Activated T-cell treated with anti-CD3 and anti-CD28 coated beads for 1 hour (primary cell): ENCODE data around the gene SMARCD3.

ENCODE experiments used
- DNase-seq: peaks from one replicate; pipeline ENCODE4 v3.0.0-alpha.2; 2020; ENCODE audit warnings: low read depth

The SMARCD3 gene

GRCh38 chr7:151248346-151249033 lies at the start of gene SMARCD3:
SMARCD3 (minus strand) TSS chr7:151248694; CDS start chr7:151248562, 132 bp downstream.
- DNase-seq: no peak

GRCh38 chr7:151296202-151296992 lies 47.9 kb upstream of the SMARCD3 start:
- DNase-seq: no peak

- DNase-seq: no peak
Measured at GRCh38 chr7:151292850-151293249, 44.4 kb upstream of the SMARCD3 start.

GRCh38 chr7:151291206-151291605 lies 42.7 kb upstream of the SMARCD3 start:
- DNase-seq: no peak

- no peak for DNase-seq
Measured at GRCh38 chr7:151290355-151290760, 41.9 kb upstream of the SMARCD3 start.

GRCh38 chr7:151289891-151290290 lies 41.4 kb upstream of the SMARCD3 start:
- DNase-seq: no peak

GRCh38 chr7:151286148-151286547 lies 37.7 kb upstream of the SMARCD3 start:
- no peak for DNase-seq

GRCh38 chr7:151283302-151283701 lies 34.8 kb upstream of the SMARCD3 start:
- no peak for DNase-seq

GRCh38 chr7:151282111-151282510 lies 33.6 kb upstream of the SMARCD3 start:
- no peak for DNase-seq

GRCh38 chr7:151281686-151282085 lies 33.2 kb upstream of the SMARCD3 start:
- DNase-seq: no peak

GRCh38 chr7:151280388-151281019 lies 32.0 kb upstream of the SMARCD3 start:
- no peak for DNase-seq

- DNase-seq: no peak
Measured at GRCh38 chr7:151279868-151280267, 31.4 kb upstream of the SMARCD3 start.

- no peak for DNase-seq
Measured at GRCh38 chr7:151278949-151279348, 30.5 kb upstream of the SMARCD3 start.

- no peak for DNase-seq
Measured at GRCh38 chr7:151277631-151278030, 29.1 kb upstream of the SMARCD3 start.

- peak; percentile 30 for DNase-seq
Measured at GRCh38 chr7:151276666-151277590, 28.4 kb upstream of the SMARCD3 start.

- DNase-seq: no peak
Measured at GRCh38 chr7:151275813-151276577, 27.5 kb upstream of the SMARCD3 start.

- DNase-seq: no peak
Measured at GRCh38 chr7:151274936-151275812, 26.7 kb upstream of the SMARCD3 start.

GRCh38 chr7:151274396-151274795 lies 25.9 kb upstream of the SMARCD3 start:
- DNase-seq: no peak

GRCh38 chr7:151273651-151274390 lies 25.3 kb upstream of the SMARCD3 start:
- no peak for DNase-seq
